ENCODE measurements around the gene RIN2. TPM values are rescaled to one million over a fixed set of nuclear protein-coding genes. Genes with fewer than 3 reads are reported as not detected.

RIN2 gene
- total and polyA plus RNA-seq, 2 experiments from 2014 or later = 0.08 to 1.4 TPM

- no peaks in the 10 kb centered on the region for H3K27me3 Mint-ChIP-seq (ENCODE audit: insufficient read depth, low read depth, poor library complexity)
- peaks cover 11% of the 10 kb centered on the region for H3K4me1 ChIP-seq (ENCODE audit: insufficient read depth)
- no peak for DNase-seq (ENCODE audit: low spot score)
- no peak overlapping the region for H3K4me2 ChIP-seq
- H3K4me3 Mint-ChIP-seq = no peak overlapping the region
- no peak for TF ChIP-seq ETS1 (IDR thresholded peaks at IDR 0.05)
- H3K79me2 ChIP-seq (replicated peaks; ENCODE audit: insufficient read depth) = no peaks in the 10 kb centered on the region
- H3K9me2 ChIP-seq (ENCODE audit: insufficient read depth) = peaks cover 4% of the 10 kb centered on the region; the same call in 1 of the 2 replicates
- no peak for ATAC-seq
- no peaks in the 10 kb centered on the region for H3F3A ChIP-seq (replicated peaks; ENCODE audit: low read depth)
- no peak overlapping the region for H3K27ac ChIP-seq (ENCODE audit: low read depth)
- H3K27ac Mint-ChIP-seq = no peak overlapping the region
- H3K9me3 Mint-ChIP-seq = no peaks in the 10 kb centered on the region
- no peaks in the 10 kb centered on the region for H3K27me3 ChIP-seq (ENCODE audit: insufficient read depth)
- no peak overlapping the region for H2AFZ ChIP-seq
- no peaks in the 10 kb centered on the region for H4K20me1 ChIP-seq (replicated peaks; ENCODE audit: insufficient read depth)
- no peaks in the 10 kb centered on the region for H3K36me3 Mint-ChIP-seq (ENCODE audit: low read depth)
- H3K4me3 ChIP-seq = no peak overlapping the region
- no peaks in the 10 kb centered on the region for H3K36me3 ChIP-seq (ENCODE audit: insufficient read depth)
- peaks cover 26% of the 10 kb centered on the region for H3K4me1 Mint-ChIP-seq
These were observed 22.2 kb downstream of the RIN2 start for GRCh38 chr20:19780261-19780660.

DNA sequence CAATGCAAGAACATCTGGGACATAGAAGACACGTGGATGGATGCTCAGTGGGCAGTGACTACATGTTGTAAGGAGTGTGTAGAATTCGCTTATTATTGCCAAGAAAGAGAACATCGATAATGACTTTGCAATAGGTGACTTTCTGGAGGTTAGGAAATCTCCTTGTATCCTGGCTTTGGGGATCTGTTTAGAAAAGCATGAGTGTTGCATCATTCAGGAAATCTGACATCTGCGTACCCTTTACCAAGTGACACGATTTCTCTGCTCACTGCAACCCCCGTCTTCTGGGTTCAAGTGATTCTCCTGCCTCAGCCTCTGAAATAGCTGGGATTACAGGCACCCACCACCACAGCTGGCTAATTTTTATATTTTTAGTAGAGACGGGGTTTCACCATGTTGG, 23.2 kb downstream of the RIN2 start:
- no peaks in the 10 kb centered on the region for H3K79me2 ChIP-seq (replicated peaks; ENCODE audit: insufficient read depth)
- H3F3A ChIP-seq (replicated peaks; ENCODE audit: low read depth) = no peaks in the 10 kb centered on the region
- H3K27ac ChIP-seq (ENCODE audit: low read depth) = no peak overlapping the region
- H3K4me1 Mint-ChIP-seq = peaks cover 33% of the 10 kb centered on the region
- no peak overlapping the region for H2AFZ ChIP-seq
- H3K4me2 ChIP-seq = no peak overlapping the region
- H3K9me2 ChIP-seq (ENCODE audit: insufficient read depth) = peaks cover 4% of the 10 kb centered on the region; the same call in 1 of the 2 replicates
- H3K4me3 Mint-ChIP-seq = no peak overlapping the region
- H3K27me3 Mint-ChIP-seq (ENCODE audit: insufficient read depth, low read depth, poor library complexity) = no peaks in the 10 kb centered on the region
- no peaks in the 10 kb centered on the region for H3K36me3 Mint-ChIP-seq (ENCODE audit: low read depth)
- ATAC-seq (no peak), DNase-seq (ENCODE audit: low spot score) (no peak)
- H3K27ac Mint-ChIP-seq = no peak overlapping the region
- H3K27me3 ChIP-seq (ENCODE audit: insufficient read depth) = no peaks in the 10 kb centered on the region
- no peaks in the 10 kb centered on the region for H3K9me3 Mint-ChIP-seq
- H3K4me1 ChIP-seq (ENCODE audit: insufficient read depth) = peaks cover 7% of the 10 kb centered on the region
- no peak overlapping the region for H3K4me3 ChIP-seq
- no peak for TF ChIP-seq POLR2AphosphoS5 (IDR thresholded peaks at IDR 0.05; ENCODE audit: low read depth)
- no peak for TF ChIP-seq ZNF331 (CRISPR knock-in tag; IDR thresholded peaks at IDR 0.05; ENCODE audit: low read depth)
- TF ChIP-seq ZNF114 (CRISPR knock-in tag; IDR thresholded peaks at IDR 0.05) = no peak
- no peak for TF ChIP-seq REST (IDR thresholded peaks at IDR 0.05; ENCODE audit: unreplicated experiment)
- no peak for TF ChIP-seq CREB1 (CRISPR knock-in tag; IDR thresholded peaks at IDR 0.05; ENCODE audit: low read depth)
- H4K20me1 ChIP-seq (replicated peaks; ENCODE audit: insufficient read depth) = no peaks in the 10 kb centered on the region
- H3K36me3 ChIP-seq (ENCODE audit: insufficient read depth) = no peaks in the 10 kb centered on the region

GRCh38 chr20:19782669-19783068, 24.6 kb downstream of the RIN2 start:
- no peaks in the 10 kb centered on the region for H3K9me3 Mint-ChIP-seq
- TF ChIP-seq ZNF114 (CRISPR knock-in tag; IDR thresholded peaks at IDR 0.05) (no peak), NANOG (IDR thresholded peaks at IDR 0.05; ENCODE audit: borderline replicate concordance) (no peak), ZNF331 (CRISPR knock-in tag; IDR thresholded peaks at IDR 0.05; ENCODE audit: low read depth) (no peak)
- no peaks in the 10 kb centered on the region for H3K36me3 ChIP-seq (ENCODE audit: insufficient read depth)
- H3K36me3 Mint-ChIP-seq (ENCODE audit: low read depth) = no peaks in the 10 kb centered on the region
- no peak overlapping the region for H3K27ac ChIP-seq (ENCODE audit: low read depth)
- H3K4me3 ChIP-seq = no peak overlapping the region
- H3K4me2 ChIP-seq = no peak overlapping the region
- no peaks in the 10 kb centered on the region for H3K79me2 ChIP-seq (replicated peaks; ENCODE audit: insufficient read depth)
- H2AFZ ChIP-seq = no peak overlapping the region
- H3K27me3 Mint-ChIP-seq (ENCODE audit: insufficient read depth, low read depth, poor library complexity) = no peaks in the 10 kb centered on the region
- DNase-seq (ENCODE audit: low spot score) (no peak), ATAC-seq (no peak)
- H3K4me1 ChIP-seq (ENCODE audit: insufficient read depth) = peaks cover 5% of the 10 kb centered on the region
- no peaks in the 10 kb centered on the region for H3K9me2 ChIP-seq (ENCODE audit: insufficient read depth)
- H3K4me1 Mint-ChIP-seq = peaks cover 25% of the 10 kb centered on the region
- H3K27me3 ChIP-seq (ENCODE audit: insufficient read depth) = no peaks in the 10 kb centered on the region
- no peak overlapping the region for H3K4me3 Mint-ChIP-seq
- no peaks in the 10 kb centered on the region for H3F3A ChIP-seq (replicated peaks; ENCODE audit: low read depth)
- no peaks in the 10 kb centered on the region for H4K20me1 ChIP-seq (replicated peaks; ENCODE audit: insufficient read depth)
- no peak overlapping the region for H3K27ac Mint-ChIP-seq

Measured in GM23338 (cell line).